GM19395 (cell line): ENCODE measurements around the gene P2RX5.

ENCODE experiments used
- ATAC-seq: cut with Tn5 transposase; IDR thresholded peaks from one replicate; pipeline ENCODE4 v1.9.1; 2021; ENCODE audit warnings: mild to moderate bottlenecking, moderate library complexity; ENCODE audit not compliant: unreplicated experiment

Gene P2RX5

DNA sequence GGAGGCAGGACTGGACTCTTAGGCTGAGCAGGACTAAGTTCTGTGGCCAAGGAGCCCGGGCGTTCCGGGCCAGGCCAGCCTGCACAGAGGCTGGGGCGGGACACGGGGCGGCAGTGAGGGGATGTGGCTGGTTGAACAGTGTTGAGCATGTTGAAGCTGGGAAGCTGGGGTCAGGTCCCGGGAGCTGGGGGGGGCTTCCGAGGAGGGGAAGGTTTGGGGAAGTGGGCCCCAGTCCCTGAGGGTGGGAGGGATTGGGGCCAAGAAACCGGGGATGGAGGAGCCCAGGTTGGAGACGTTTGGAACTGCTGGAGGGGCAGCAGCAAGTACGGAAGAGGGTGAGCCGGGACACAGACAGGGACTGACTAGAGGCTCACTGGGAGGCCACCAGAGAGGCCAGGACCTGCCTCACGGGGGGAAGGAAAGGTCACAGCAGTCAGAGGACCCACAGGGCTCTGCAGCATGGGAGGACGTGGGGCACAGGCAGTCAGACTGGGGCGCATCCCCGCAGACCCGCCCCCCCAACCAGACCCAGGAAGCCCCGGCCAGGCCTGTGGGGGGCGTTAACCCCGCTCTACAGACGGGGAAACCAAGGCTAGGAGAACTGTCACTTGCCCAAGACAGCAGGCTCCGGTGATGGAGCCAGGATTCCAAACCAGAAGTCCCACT is 37.0 kb downstream of the P2RX5 start:
- ATAC-seq = no peak

DNA sequence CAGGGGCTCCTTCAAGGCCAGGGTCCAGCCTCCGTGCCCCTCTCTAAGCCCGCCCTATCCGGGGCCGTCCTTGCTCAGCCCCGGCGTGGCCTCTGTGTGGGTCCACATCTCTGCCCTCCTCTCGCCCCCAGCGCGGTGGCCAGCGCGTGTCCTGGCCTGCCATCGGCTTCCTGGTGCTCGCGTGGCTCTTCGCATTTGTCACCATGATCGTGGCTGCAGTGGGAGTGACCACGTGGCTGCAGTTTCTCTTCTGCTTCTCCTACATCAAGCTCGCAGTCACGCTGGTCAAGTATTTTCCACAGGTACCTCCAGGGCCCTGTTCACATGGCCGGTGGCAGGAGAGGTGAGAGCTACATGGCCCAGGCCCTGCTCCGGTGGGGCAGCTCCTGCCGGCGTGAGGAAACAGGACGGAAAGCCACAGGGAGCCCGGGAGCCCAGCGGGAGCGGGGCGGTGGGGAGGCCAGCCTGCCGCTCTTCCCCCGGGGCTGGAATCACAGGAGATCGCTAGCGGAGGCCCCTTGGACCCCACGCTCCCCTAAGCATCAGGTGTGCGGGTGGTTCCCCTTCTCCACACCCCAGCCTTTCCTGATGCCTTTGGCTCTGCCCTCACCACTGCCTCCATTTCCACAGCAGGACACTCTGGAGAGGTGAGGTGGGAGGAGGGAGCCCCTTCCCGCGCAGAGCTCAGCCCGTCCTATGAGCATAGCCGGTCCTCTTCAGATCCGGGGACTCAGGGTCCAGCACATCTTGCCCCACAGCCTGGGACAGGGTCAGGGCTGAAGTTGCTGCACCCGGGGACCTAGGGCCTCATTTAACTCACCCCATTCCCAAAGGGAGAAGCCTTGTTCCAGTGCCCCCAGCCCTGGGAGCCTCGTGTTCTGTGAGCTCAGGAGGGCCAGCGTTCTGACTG is 37.8 kb downstream of the P2RX5 start:
- no peak for ATAC-seq

GRCh38 chr17:3657588-3657869 is 38.4 kb downstream of the P2RX5 start:
- ATAC-seq = no peak

- ATAC-seq = no peak
Observed at GRCh38 chr17:3656755-3657587, 39.0 kb downstream of the P2RX5 start.

- no peak for ATAC-seq
Observed at GRCh38 chr17:3656353-3656752, 39.6 kb downstream of the P2RX5 start.

GRCh38 chr17:3655766-3656165 is 40.2 kb downstream of the P2RX5 start:
- ATAC-seq = no peak

DNA sequence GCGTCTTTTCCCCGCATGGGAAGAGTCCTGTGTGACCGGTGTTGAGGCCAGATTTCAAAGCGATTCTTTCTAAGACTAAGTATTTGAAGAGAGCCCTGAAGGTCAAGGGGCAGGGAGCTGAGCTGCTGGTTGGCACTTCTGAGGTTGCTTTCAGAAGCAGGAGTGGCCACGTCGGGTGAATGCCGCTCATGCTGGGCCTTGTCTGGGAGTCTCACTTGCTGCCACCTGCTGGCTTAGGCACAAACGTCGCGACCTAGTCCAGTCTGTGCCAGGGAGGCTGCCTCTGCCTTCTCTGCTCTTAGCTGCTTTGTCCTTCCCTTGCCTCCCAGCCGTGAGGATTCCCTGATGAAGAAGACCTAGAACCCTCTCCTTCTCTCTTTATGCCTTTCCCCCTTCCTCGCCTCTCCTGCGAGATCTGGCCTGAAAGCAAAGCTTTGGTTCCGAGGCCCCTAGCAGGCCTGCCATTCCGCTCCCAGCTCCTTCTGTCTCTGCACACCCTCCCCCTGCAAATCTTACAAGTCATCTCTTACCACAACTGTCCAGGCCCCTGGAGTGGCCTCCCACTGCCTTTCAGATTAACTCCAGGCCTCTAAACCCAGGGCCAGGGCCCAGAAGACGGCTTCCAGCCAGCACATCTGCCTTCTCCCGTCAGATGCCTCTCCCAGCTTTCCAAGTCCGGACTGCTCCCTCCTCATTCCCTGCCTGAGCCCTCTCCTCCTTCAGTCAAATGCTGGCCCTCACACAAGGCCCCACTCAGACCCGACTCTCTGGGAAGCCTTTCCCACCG is 48.0 kb downstream of the P2RX5 start:
- ATAC-seq = no peak

GRCh38 chr17:3647251-3647650 is 48.7 kb downstream of the P2RX5 start:
- ATAC-seq = no peak

DNA sequence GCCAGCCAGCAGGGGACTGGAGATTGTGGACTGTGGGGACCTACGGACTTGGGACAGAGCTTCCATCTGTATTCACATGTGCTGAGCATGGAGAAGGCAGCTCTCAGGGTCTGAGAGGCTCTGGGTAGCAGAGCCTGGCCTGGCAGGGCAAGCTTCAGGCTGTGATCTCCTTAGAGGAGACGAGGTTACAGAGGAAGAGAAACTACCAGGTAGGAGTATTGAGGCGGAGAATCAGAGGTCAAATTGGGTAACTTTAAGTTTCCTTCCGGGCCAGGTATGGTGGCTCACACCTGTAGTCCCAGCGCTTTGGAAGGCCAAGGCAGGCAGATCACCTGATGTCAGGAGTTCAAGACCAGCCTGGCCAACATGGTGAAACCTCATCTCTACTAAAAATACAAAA is 50.6 kb downstream of the P2RX5 start:
- ATAC-seq = no peak

DNA sequence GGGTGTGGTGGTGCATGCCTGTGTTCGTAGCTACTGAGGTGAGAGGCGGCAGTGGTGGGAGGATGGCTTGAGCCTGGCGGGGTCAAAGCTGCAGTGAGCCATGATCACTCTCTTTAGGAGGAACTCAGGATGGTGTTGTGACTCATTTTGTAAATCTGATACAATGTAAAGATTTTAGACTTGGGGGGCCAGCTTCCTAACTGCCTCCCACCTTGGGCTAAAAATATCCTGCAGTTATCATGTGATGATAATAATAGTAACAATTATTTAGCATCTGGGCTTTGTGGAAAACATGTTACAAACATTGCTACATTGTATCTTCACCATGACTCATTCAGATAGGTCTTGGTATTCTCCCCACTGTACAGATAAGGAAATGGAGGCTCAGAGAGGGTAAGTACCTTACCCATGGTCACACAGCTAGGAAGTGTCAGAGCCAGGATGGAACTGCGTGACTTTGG is 52.0 kb downstream of the P2RX5 start:
- no peak for ATAC-seq

DNA sequence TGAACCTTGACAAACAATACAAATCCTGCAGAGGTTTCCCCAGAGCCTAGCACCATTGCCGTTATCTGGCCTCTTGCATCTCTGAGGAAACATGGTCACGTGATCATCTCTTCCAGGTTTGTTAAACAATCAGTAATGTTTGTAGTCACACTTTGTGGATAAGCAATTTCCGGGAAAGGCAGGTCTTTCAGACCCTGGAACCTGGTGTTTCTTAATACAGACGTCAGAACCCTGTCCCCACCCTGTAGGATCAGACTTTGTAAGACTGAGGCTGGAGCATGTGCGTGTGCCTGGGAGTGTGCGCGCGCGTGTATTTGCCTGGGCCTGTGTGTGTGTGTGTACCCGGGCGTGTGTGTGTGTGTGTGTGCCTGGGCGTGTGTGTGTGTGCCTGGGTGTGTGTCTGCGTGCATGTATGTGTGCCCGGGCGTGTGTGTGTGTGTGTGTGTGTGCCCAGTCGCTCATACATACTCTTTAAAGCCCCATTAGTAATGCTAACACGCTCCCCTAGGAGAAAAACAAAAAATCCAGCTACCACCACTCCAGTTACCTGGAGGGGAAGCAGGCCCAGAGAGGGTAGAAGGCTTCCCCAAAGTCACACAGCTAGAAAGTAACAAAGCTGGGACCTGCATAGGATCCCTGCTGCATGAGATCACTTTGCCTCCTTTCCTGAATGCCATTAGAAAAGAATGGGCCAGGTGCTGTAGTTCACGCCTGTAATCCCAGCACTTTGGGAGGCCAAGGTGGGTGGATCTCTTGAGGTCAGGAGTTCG is 54.1 kb downstream of the P2RX5 start:
- ATAC-seq = no peak

DNA sequence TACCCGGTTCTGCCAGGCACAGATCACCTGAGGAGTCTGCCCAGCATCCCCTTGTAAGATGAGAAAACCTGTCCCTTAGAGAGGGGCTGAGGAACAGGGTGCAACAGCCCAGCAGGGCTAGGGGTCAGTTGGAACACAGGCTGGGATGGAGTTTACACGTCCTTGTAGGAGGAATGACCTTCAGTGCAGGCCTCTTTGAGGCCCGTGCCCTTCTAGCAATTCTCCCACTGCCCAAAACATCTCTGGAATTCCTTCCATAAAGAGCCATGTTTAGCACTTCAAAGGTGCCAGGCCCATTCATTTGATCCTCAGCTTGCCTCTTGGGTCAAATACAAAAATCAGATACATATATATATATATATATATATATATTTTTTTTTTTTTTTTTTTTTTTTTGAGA is 54.9 kb downstream of the P2RX5 start:
- no peak for ATAC-seq

GRCh38 chr17:3639981-3640596 is 55.9 kb downstream of the P2RX5 start:
- ATAC-seq = no peak

- ATAC-seq = peak; percentile 13
Observed at GRCh38 chr17:3636908-3637373, 59.0 kb downstream of the P2RX5 start.

DNA sequence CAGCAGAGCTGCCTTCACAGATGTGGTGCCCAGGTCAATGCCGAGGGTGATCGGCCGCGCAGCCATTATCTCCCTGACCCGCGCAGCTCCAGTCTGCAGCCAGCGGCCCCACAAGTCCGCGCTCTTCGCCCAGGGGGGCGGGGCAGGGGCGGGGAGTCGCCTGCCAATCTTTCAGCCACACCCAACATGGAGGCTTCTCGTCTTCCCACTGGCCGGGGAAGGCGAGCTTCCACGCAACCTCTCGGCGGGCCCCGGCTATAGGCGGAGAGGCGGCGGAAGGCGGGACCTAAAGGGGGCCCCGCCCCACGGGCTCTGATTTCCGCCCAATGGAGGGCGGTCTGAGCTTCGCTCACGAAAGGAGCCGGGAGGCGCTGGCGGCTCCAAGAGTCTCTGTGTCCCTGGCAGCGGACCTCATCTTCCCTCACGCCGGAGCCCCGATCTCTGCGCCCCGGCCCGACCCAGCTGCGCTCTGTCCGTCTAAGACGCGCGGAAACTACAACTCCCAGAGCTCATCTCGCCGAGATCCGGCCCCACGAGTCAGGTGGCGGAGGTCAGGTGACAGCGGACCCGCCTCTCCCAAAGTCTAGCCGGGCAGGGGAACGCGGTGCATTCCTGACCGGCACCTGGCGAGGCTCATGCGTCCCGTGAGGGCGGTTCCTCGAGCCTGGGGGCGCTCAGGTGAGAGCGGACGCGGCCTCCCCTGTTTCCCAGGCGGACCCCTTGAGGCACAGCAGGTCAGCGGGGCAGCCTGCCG is 59.6 kb downstream of the P2RX5 start, which contains the start of the genes CTNS and SHPK:
Gene CTNS, plus strand, starts transcription at position 607 of the 754 bp plus-strand sequence. CDS start 3,447 bp downstream, outside the sequence.
Gene SHPK, minus strand, starts transcription at position 97 of the 754 bp plus-strand sequence. Its CDS starts 31 bp downstream, at position 66.
- peak; percentile 91 for ATAC-seq

- peak; percentile 33 for ATAC-seq
Observed at GRCh38 chr17:3635474-3636153, 60.3 kb downstream of the P2RX5 start.

GRCh38 chr17:3632287-3632686 is 63.7 kb downstream of the P2RX5 start:
- no peak for ATAC-seq

DNA sequence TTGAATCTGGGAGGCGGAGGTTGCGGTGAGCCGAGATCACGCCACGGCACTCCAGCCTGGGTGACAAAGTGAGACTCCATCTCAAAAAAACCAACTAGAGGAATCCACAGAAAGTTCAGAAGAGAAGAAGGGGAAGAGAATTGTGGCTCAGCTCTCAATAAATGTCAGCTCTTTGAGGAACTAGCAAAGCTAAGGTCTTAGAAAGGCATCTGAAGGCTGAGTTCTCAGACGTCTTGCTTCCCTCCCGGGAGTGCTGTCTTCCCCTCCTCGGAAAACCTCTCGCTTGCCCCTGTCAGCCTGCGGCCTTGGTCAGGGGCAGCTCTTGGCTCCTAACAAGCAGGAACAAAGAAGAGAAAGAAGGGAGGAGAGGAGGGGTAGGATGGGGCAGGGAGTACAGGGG is 65.2 kb downstream of the P2RX5 start:
- no peak for ATAC-seq
